IPS-18c (cell line): ENCODE data around the gene MASP1.
A peak's percentile ranks its signal among the peaks of the same experiment; 100 is the strongest.

Source experiments
- H3K4me3 ChIP-seq: 2 replicates; pipeline ENCODE4 v1.7.0; 2013; ENCODE audit warnings: low read depth, mild to moderate bottlenecking, low read length, moderate library complexity; ENCODE audit not compliant: insufficient read depth
- H3K9me3 ChIP-seq: one replicate; pipeline ENCODE4 v1.6.1; 2013; ENCODE audit warnings: mild to moderate bottlenecking, low read length, moderate library complexity; ENCODE audit not compliant: control insufficient read depth, insufficient read depth

MASP1 gene, protein sequence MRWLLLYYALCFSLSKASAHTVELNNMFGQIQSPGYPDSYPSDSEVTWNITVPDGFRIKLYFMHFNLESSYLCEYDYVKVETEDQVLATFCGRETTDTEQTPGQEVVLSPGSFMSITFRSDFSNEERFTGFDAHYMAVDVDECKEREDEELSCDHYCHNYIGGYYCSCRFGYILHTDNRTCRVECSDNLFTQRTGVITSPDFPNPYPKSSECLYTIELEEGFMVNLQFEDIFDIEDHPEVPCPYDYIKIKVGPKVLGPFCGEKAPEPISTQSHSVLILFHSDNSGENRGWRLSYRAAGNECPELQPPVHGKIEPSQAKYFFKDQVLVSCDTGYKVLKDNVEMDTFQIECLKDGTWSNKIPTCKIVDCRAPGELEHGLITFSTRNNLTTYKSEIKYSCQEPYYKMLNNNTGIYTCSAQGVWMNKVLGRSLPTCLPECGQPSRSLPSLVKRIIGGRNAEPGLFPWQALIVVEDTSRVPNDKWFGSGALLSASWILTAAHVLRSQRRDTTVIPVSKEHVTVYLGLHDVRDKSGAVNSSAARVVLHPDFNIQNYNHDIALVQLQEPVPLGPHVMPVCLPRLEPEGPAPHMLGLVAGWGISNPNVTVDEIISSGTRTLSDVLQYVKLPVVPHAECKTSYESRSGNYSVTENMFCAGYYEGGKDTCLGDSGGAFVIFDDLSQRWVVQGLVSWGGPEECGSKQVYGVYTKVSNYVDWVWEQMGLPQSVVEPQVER

DNA sequence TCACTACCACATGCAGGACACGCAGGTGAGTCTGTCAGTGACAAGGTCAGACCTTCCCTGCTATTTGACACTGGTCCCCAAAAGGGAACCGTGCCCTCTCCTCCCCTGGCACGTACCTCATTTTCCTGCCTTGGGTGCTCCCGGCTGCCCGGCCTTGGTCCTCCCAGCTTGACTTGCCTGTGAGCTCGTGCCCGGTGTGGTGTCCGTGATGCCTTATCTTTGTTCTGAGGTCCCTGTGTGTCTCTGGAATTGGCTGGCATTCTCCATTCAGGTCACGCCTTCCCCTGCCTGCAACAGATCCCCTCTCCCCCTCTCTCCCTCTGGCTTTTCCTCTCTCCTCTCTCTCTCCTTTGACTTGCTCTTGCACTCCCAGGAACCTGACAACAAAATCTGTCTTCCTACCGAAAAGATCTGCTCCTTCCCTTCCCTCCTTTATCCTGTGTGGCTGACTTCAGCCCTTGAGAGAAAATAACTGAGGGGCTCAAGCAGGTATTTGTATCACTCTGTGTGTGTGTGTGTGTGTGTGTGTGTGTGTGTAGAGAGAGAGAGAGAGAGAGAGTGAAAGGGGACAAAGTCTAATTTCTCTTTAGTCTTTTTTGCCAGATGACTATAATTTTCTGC is at the start of gene MASP1:
TSS of gene MASP1 (minus strand) at position 226 of the 621 bp plus-strand sequence. CDS start at position 121, 105 bp downstream.
- H3K9me3 ChIP-seq = no peaks in the 10 kb centered on the region
- H3K4me3 ChIP-seq = peak within 1 kb of the TSS; percentile 56

DNA sequence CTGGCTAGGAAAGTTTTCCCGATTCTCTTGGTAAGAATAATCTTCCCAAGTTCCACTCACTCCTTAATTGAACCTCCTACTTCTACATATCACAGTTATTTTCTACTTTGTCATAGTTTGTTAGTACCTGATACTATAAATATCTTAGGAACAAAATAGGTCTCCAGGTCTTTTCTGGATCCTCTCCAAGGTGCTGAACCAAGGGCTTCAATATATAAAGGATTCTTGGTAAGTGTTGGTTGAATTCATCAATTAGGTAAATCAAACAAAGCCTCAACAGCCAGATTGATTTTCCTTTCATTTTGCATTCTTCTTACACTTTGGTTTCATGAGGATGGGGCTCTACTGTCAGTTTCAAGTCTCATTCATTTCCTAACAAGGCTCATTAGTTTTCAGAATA is 49.0 kb upstream of the MASP1 start:
- Histone ChIP-seq H3K4me3 (no peak overlapping the region), H3K9me3 (no peaks in the 10 kb centered on the region)

DNA sequence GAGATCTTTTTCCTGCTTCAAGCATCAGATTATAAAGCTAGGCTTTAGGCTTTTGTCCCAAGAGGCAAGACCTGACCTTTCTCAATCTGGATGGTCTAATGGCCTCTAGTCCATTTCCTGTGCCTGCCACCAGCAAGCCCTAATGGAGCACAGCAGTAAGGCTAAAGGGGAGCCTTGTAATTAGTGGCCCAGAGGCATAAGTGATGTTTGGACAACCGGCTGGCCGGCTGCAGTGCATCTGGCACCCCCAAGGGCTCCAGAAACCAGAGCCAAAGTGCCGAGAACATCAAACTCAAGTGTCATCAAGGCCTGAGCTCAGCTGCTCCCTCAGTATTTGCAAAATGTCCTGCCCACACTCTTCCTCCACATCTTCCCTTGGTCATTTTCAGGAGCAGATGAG is 44.8 kb upstream of the MASP1 start:
- no peaks in the 10 kb centered on the region for H3K9me3 ChIP-seq
- H3K4me3 ChIP-seq = no peak overlapping the region

DNA sequence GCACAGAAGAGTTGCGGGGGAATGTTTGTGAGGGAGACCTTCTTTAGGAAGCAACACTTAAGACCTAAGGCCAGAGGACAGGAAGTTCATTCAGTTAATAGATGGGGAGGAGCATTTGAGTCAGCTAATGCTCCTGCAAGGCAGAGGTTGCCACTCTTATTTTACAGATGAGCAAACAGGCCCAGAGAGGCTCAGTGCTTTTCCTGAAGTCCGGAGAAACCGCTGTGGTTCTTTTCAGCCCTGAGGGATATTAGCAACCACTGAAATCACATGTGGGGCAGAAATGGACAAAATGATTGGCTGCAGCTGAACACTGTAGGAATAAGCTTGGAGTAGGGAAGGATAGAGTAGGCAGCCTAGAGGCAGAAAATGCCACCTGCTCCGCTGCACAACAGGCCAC is 43.4 kb upstream of the MASP1 start:
- Histone ChIP-seq H3K9me3 (no peaks in the 10 kb centered on the region), H3K4me3 (no peak overlapping the region)

DNA sequence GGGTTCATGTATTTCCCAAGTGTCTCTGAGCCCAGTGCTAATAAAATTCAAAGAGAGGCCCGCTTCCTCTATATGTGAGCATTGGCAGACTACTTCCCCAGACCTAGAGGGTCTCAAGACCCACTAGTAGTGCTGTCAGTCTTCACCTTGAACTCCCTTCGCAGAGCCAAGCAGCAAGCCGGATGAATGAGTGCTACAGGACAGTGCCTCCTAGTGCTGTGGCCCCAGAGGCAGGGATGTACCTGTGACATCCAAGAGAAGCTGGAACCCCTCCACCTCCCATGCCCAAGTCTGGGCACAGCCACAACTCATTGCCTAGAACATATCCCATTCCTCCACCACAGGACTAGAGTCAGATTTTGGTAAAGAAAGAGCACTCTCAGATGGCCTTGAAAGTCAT is 37.2 kb upstream of the MASP1 start:
- Histone ChIP-seq H3K4me3 (no peak overlapping the region), H3K9me3 (no peaks in the 10 kb centered on the region)

DNA sequence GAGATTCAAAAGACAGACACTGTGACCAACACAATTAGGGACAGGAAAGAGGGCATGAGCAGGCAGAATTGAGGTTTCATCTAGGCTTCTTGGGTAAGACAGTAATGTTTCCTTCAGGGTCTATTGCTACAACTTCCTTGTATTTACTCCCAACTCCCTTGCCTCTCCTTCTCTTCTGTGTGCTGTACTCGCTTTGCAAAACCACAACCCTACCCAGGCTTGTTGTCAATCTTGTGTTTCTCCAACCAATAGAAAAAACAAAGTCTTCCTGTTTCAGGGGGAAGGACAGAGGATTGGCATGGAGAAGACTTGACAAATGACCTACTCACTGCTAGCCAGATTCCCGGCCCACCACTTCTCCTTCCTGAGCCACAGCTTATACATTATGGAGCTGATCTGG is 36.3 kb upstream of the MASP1 start:
- Histone ChIP-seq H3K4me3 (no peak overlapping the region), H3K9me3 (no peaks in the 10 kb centered on the region)

DNA sequence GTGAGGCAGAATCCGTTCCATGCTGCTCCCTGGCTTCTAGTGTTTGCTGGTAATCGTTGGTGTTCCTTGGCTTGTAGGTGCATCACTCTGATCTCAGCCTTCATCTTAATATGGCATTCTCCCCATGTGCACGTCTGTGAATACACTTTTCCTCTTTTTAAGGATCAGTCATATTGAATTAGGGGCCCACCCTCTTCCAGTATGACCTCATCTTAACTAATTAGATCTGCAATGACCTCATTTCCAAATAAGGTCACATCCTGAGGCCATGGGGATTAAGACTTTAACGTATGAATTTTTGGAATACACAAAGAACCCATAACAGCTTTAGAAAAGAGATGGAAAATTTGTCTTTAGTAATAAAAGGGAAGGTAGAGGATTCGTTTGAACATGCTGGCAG is 34.1 kb upstream of the MASP1 start:
- Histone ChIP-seq H3K9me3 (no peaks in the 10 kb centered on the region), H3K4me3 (no peak overlapping the region)

DNA sequence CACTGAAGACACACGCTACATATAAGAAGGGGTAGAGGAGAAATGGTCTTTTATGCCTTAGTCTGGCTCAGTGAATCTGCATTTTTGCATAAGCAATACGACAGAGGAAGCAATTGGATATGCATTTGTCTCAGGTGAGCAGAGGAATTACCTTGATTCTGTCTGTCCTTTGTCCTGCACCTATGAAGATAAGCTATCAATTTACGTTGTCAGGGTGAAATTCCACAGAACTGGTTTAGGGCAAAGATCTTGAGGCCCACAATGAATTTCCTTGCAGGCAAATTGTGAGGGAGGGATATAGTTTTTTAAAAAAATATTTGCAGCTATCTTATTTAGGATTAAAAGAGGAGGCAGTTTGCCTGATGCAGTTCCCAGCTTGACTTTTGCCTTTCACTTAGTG is 31.6 kb upstream of the MASP1 start:
- H3K4me3 ChIP-seq = no peak overlapping the region
- H3K9me3 ChIP-seq = no peaks in the 10 kb centered on the region

DNA sequence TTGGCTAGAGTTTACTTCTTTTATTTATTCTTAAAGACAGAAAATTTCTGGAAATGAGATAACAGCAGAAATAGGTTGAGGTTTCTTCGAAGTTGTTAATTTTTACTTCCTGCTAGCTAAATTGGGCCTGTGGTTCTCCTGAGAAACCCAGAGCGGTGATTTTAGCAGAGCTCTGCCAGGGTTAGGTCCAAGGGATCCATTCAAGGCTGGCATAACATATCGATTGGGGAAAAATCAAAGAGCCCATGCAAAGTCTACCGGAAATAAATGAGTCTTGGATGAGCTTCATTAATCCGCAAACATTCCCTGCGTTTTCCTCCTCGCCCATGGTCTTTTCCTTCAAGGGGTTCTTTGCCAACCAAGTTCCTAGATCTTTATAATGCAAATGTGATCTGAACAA is 30.8 kb upstream of the MASP1 start:
- Histone ChIP-seq H3K9me3 (no peaks in the 10 kb centered on the region), H3K4me3 (no peak overlapping the region)

DNA sequence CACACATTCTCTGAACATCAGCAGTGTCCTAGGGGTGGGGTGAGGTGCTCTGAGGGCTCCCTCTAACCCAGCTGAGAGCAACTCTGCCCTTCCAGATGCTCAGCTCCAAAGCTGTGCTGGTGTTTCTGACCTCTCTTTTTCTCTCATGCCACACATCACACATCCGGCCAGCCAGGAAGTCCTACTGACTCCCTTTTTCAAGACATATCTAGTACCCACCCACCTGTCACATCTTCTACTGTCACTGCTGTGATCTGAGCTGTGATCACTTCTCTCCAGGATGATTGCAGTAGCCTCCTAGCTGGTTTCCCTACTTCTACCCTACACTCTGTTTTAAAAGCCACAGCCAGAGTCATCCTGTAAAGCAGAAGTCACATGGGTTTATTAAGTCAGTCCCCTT is 30.2 kb upstream of the MASP1 start:
- H3K4me3 ChIP-seq = no peak overlapping the region
- H3K9me3 ChIP-seq = no peaks in the 10 kb centered on the region

DNA sequence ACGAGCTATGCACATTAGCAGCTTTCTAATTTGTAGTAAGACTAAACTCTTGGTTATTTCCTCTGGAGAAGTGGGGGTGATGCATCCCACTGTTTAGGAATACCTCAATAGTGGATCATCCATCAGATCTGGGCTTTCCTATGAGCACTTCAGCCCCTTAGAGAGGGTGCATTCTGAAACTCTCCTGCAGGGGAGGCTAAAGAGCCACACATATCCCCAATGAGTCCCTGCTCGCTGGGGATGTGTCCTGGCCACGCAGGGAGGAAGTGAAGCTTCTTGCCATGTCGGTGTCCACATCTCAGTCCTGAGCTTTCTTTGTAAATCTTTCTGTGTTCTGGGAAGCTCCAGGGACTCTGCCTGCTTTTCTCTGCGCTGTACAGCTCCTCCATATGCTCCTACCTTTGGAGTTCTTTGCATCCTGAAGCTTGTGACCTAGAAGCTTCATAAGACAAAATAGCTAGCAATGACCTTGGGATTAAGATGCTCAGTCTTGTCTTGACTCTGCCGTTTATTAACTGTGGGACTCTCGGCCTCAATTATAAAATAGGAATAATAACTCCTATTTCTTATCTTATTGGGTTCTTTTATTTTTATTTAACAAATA is 28.3 kb upstream of the MASP1 start:
- Histone ChIP-seq H3K4me3 (no peak overlapping the region), H3K9me3 (no peaks in the 10 kb centered on the region)

DNA sequence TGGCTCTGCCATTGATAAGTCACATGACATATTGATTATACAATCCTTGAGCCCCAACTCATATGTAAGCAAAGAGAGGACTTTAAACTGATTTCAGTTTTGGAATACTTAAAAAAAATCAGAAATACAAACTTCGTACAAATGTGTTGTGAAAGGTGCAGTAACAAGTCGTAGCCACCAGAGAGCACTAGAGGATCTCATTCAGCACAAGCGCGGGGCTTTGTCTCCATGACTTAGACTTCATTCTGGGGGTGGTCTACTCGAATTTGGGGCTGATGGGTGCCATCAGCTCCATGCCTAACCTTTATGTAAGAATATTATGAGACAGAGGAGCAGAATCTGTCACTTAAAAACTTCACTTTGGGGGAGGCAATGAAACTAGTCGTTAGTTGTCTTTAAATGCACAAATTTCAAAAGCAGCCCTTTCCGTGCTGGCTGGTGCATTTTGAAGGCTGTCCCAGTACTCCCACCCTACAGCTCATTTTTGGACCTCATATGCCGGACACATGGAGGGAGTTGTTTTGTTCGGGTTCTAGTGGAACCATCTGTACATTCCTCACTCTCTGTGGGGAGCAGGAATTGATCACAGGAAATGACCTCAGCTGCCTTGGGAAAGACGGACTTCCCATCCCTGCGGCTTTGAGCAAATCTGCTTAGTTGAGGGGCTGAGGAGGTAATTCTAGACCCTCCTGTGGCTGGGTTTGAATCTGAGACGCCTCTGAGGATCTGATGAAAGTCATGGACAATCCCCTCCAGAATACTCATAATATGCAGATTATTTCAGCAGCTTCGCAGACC is 27.5 kb upstream of the MASP1 start:
- H3K4me3 ChIP-seq = no peak overlapping the region
- no peaks in the 10 kb centered on the region for H3K9me3 ChIP-seq

DNA sequence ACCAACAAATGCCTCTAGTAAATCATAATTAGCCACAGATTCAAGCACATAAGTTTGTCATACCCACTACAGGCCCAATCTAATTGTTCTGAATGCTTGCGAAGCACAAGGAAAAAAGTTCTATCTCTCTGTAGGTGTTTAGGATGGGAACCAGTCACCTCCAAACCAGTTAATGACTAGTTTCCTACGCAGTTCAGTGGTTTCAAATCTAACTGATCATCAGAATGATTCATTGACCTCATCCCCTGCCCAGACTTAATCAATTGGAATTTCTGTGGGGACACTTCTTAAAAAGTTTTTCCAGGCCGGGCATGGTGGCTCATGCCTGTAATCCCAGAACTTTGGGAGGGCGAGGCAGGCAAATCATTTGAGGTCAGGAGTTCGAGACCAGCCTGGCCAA is 24.3 kb upstream of the MASP1 start:
- H3K9me3 ChIP-seq = no peaks in the 10 kb centered on the region
- H3K4me3 ChIP-seq = no peak overlapping the region

DNA sequence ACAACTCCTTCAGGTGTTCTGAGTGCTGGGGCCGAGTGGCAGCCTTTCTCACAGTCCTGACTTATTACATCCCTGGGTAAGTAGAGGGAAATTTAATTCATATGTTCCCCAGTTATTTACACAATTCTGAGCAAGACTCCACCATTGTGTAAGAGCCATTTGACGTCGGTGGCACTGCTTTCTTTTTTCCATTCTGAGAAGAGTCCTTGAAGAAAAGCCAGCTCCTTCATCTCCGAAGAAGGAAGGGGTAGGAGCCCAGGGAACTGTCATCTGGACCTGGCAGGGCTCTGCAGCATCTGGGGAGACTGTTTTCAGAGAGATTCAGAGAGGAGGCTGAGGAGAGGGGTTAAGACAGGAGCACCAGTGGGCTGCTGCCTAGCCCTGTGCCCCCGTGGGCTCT is 22.6 kb upstream of the MASP1 start:
- Histone ChIP-seq H3K4me3 (no peak overlapping the region), H3K9me3 (no peaks in the 10 kb centered on the region)

DNA sequence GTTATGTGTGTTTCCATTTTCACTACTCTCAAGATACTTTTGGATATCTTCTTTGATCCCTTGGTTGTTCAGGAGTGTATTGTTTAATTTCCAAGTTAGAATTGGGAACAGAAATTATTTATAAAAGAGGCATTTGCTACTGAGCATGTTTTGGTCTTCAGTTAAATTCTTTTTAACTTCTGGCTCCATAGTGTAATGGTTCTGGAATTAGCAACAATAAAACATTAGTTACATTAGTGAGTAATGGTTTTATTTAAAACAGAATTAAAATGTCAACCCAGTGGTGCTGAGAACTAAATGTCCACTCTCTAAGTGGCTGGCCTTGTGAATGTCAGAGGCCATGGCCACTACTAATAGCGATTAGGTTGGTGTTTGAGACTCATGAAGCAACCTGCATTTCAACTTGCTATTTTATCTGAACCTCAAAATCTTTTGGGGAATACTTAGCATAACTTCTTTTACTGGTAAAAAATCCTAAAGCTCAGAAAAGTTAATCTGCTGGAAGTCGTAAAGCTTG is 19.5 kb upstream of the MASP1 start:
- H3K9me3 ChIP-seq = no peaks in the 10 kb centered on the region
- H3K4me3 ChIP-seq = no peak overlapping the region

DNA sequence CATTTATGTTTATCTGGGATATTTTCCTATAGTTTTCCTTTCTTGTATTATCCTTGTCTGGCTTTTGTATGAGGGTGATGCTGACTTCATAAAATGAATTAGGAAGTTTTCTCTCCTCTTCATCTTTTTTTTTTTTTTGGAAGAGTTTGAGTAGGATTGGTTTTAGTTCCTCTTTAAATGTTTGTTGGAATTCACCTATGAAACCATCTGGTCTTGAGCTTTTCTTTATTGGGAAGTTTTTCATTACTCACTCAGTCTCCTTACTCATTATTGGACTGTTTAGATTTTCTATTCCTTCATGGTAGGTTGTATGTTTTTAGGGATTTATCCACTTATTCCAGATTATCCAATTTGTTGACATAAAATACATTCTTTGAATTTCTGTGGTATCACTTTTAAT is 18.7 kb upstream of the MASP1 start:
- no peaks in the 10 kb centered on the region for H3K9me3 ChIP-seq
- no peak overlapping the region for H3K4me3 ChIP-seq

DNA sequence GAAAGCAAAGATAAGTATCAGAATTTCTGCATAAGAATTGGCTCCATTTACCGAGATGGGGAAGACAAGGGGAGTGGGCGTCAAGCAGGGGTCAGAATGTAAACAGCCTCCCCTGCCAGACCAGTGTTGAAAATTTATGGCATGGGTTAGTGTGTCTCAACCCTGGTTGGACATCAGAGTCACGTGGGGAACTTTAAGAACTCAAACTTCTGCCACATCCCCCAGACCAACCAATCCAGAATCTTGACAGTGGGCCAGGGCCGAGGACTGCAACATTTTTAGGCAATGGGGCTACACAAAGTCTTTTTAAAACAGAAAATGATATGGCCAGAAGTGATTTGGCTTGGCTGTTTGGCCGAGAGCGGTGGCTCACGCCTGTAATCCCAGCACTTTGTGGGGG is 14.3 kb upstream of the MASP1 start:
- H3K4me3 ChIP-seq = no peak overlapping the region
- no peaks in the 10 kb centered on the region for H3K9me3 ChIP-seq
